Fibroblast of the conjunctiva (primary cell): ENCODE data around the gene WDR53.
"Not testable (repeated sequence)": the region's sequence is repeated elsewhere in the genome, so short reads cannot be mapped to it uniquely, and the experiment has no call there.

Experiments used
- DNase-seq: peaks from one replicate; pipeline ENCODE4 v3.0.0-alpha.2; 2010; ENCODE audit warnings: low read depth

Gene WDR53

GRCh38 chr3:196517919-196518318 is 50.4 kb downstream of the WDR53 start:
- no peak for DNase-seq

- DNase-seq = no peak
Observed at GRCh38 chr3:196517162-196517800, 51.1 kb downstream of the WDR53 start.

- DNase-seq = no peak
Observed at GRCh38 chr3:196514913-196515621, 53.3 kb downstream of the WDR53 start, which contains the start of gene SMCO1. Gene SMCO1, minus strand, starts transcription at chr3:196515346. Its CDS starts 137 bp downstream, at chr3:196515209.

GRCh38 chr3:196514350-196514716 is 54.0 kb downstream of the WDR53 start:
- no peak for DNase-seq

- no peak for DNase-seq
Observed at GRCh38 chr3:196513697-196514349, 54.5 kb downstream of the WDR53 start.

- not testable (repeated sequence) for DNase-seq
Observed at GRCh38 chr3:196511646-196512425, 56.5 kb downstream of the WDR53 start.

GRCh38 chr3:196511108-196511507 is 57.2 kb downstream of the WDR53 start:
- DNase-seq = not testable (repeated sequence)

- DNase-seq = no peak
Observed at GRCh38 chr3:196506687-196507086, 61.7 kb downstream of the WDR53 start.

GRCh38 chr3:196504556-196504955 is 63.8 kb downstream of the WDR53 start:
- no peak for DNase-seq
